GM12872 (cell line): ENCODE measurements around the gene ETDC.

Source experiments
- TF ChIP-seq, protein P1 (sequence below): IDR thresholded peaks from 3 replicates; pipeline ENCODE4 v1.5.1; 2011; ENCODE audit warnings: low read depth, mild to moderate bottlenecking, low read length, moderate library complexity; ENCODE audit not compliant: insufficient read depth

ETDC gene

GRCh38 chrX:135328421-135329005 is 19.2 kb downstream of the ETDC start:
- TF ChIP-seq, protein P1, sequence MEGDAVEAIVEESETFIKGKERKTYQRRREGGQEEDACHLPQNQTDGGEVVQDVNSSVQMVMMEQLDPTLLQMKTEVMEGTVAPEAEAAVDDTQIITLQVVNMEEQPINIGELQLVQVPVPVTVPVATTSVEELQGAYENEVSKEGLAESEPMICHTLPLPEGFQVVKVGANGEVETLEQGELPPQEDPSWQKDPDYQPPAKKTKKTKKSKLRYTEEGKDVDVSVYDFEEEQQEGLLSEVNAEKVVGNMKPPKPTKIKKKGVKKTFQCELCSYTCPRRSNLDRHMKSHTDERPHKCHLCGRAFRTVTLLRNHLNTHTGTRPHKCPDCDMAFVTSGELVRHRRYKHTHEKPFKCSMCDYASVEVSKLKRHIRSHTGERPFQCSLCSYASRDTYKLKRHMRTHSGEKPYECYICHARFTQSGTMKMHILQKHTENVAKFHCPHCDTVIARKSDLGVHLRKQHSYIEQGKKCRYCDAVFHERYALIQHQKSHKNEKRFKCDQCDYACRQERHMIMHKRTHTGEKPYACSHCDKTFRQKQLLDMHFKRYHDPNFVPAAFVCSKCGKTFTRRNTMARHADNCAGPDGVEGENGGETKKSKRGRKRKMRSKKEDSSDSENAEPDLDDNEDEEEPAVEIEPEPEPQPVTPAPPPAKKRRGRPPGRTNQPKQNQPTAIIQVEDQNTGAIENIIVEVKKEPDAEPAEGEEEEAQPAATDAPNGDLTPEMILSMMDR, result no peak

GRCh38 chrX:135330706-135331105 is 21.4 kb downstream of the ETDC start:
- TF ChIP-seq, protein P1, result no peak

GRCh38 chrX:135331525-135331924 is 22.2 kb downstream of the ETDC start:
- TF ChIP-seq, protein P1, result no peak

- TF ChIP-seq, protein P1, result no peak
Measured at GRCh38 chrX:135340831-135341230, 31.6 kb downstream of the ETDC start.

DNA sequence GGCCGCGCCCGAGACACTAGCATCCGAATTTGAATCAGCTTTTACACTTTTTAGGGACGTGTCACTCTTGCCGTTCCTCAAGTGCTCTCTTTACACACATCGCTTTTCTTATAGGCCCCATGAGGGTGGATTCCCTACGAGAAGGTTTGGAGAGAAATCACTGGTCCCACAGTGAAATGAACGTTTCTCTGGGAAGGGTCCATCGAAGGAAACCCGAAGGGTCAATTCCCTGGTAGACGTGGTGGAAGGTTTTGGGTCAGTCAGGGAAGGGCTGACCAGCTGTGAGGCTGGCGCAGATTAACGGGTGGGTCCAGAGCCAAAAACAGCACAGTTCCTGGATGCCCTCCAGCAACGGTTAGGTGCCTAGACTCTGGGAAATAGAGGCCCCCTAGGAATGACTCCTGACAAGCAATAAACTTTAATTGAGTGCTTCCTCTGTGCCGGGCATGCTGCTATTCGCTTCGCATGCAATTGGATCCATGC is 35.9 kb downstream of the ETDC start:
- TF ChIP-seq, protein P1, result no peak

- TF ChIP-seq, protein P1, result no peak
Measured at GRCh38 chrX:135346975-135347374, 37.7 kb downstream of the ETDC start.

GRCh38 chrX:135347381-135348016 is 38.2 kb downstream of the ETDC start:
- TF ChIP-seq, protein P1, result no peak
